COR-L47 (cell line): ENCODE measurements around the gene KRTAP19-1.

Source experiments
- DNase-seq: peaks from one replicate; lab custom pipeline; 2025; lab: John Stamatoyannopoulos, UW

The KRTAP19-1 gene

GRCh38 chr21:30480145-30480544, at the start of gene KRTAP19-1:
TSS of gene KRTAP19-1 (minus strand) at chr21:30480367. CDS start at chr21:30480317, 50 bp downstream.
- DNase-seq = no peak

GRCh38 chr21:30518876-30519275, 38.7 kb upstream of the KRTAP19-1 start:
- DNase-seq = no peak

GRCh38 chr21:30515681-30516080, 35.5 kb upstream of the KRTAP19-1 start:
- no peak for DNase-seq

GRCh38 chr21:30505621-30506205, 25.5 kb upstream of the KRTAP19-1 start:
- DNase-seq = peak; percentile 27

DNA sequence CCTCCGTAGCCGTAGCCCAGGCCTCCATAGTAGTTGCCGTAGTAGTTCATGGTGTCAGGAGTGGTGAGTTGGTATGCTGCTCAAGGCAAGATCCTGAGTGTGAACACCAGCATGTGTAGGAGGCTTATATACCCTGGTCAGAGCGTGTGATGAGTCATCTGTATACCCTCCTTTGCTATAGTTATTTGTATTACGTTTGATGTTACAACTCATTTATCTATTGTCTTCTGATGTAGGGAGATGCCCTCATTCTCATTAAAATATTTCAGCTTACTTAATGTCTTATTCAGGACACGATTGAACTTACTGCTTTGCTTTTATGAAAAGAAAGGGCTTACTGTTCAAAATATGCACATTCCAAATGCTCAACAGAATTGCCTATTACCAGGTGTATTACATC, 21.9 kb upstream of the KRTAP19-1 start, which contains the start of gene KRTAP19-5:
KRTAP19-5 (minus strand) TSS at position 101 of the 400 bp plus-strand sequence; CDS start at position 50, 51 bp downstream.
- DNase-seq = no peak

- DNase-seq = no peak
These were observed 16.9 kb upstream of the KRTAP19-1 start, which contains the start of gene KRTAP19-4 for GRCh38 chr21:30497065-30497464. TSS of gene KRTAP19-4 (minus strand) at chr21:30497165. CDS start at chr21:30497110, 55 bp downstream.

DNA sequence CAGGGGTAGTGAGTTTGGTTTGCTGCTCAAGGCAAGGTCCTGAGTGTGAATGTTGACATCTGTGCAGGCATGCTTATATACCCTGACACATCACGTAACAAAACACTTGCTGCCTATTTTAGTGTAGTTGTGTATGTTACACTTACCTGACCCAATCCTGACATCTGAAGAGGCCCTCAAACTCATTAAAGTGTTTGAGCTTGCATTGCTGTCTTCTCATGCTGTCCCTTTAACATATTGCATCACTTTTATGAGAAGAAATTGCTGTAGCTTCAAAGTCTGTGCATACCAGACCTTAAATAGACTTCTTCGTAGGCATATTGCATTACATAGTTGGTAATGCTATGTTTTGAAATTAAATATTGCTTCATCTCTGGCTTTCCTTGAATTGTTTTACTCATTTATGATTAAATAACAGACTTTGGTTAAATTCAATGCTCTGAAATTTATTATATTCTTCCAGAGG, 11.8 kb upstream of the KRTAP19-1 start, which contains the start of gene KRTAP19-3:
KRTAP19-3 (minus strand) TSS at position 51 of the 466 bp plus-strand sequence. CDS start 56 bp downstream, outside the sequence.
- DNase-seq = no peak

DNA sequence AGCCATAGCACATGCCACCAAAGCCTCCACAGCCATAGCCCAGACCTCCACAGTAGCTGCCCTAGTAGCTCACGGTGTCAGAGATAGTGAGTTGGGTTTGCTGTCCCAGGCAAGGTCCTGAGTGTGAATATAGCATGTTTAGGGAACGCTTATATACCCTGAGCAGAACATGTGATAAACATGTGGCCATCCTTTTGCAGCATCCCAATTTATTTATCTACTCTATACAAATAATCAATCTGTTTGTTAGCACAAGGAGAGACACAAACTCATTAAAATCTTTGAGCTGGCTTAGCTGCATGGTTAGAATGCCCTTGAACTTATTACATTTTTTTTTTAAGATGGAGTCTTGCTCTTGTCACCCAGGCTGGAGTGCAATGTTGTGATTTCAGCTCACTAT, 7.2 kb upstream of the KRTAP19-1 start, which contains the start of gene KRTAP19-2:
KRTAP19-2 (minus strand) TSS at position 101 of the 400 bp plus-strand sequence; CDS start at position 13, 88 bp downstream.
- no peak for DNase-seq

GRCh38 chr21:30486180-30486579, 6.0 kb upstream of the KRTAP19-1 start:
- no peak for DNase-seq

GRCh38 chr21:30482130-30482529, 2.0 kb upstream of the KRTAP19-1 start:
- no peak for DNase-seq

DNA sequence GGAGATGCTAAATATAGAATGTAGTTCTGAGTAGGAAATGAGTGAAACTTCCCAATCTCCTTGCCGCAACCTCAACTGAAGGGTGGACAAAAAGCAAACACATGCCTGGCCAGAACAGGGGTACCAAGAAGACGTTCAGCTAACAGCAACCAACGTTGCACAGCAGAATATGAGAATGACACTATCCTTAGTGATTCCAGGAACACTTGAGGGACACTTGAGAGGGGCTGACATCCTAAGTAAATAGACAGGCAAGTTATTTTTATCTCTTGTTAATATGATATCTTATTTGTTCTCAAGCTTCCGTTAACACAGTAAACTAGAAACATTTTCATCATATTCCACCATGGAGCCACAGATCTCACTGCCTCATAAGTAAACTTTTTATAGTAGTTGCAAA, 908 bp downstream of the KRTAP19-1 start:
- no peak for DNase-seq

DNA sequence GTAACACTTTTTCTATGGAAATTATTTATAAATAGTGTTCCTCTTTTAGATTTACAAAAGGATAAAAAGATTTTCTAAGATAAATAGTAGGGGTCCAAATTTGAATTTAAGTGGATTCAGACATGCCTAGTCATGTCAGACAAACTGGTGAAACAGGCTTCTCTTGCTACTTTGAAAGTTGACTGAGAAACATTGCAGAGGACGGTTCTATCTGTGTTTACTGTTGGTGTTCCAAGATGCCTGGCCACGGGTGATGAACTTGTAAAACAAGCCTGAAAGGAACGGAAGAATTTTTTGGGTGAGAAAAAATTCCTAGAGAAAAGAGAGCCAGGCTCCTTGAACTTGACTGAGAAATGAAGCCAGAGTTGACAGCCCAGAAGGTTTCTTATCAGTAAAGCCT, 2.2 kb downstream of the KRTAP19-1 start:
- DNase-seq = no peak

DNA sequence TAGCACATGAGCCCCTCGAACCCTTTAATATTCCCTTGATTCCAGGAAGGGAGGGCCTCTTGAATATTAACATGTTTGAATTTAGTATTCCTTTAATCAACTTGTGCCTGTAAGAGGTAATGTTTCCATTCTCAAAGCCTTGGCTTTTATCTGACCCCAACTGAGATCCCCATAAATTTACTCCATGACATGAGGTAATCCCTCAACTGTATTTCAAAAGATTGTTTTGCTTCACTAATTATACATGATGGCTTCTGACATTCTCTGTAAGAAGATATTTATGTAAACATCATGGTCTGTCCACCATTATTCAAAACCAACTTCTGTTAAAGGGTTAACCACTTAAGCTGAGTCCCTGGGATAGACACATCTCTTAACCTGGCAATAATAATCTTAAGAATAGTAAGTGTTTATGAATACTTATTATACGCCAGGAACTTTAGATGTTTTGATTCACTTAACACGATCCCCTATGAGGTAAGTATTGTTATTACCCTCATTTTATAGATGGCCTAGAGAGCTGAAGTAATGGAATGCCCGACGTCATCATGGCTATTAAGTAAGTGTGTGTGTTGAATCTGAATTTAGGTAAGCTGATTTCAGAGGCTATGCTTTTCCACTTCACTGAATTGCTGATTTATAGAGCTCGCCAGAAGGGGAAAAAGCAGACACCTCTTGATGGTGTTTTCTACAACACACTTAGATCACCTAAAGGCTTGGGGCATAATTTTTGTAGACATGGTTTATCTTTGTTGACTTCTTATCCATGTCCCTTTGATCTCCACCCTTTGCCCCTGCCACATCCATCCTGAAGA, 11.1 kb downstream of the KRTAP19-1 start:
- DNase-seq = no peak

DNA sequence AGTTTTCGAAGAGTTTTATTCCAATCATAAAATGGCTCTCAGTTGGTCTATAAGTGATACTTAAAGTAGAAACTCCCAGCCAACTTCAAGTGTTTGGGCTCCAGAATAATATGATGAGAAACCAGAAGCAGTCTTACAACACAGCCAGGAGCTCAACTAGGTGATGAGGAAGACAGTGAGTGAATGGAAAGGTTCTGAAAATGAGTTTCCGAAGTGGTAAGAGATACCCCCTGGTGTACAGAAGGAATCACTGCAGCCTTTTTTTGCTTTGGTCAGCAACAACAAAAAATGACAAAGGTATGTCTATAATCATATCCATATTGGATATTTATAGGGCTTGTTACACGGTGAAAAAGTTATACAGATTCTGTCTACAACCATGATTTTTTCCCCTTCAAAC, 16.5 kb downstream of the KRTAP19-1 start:
- DNase-seq = peak; percentile 13

DNA sequence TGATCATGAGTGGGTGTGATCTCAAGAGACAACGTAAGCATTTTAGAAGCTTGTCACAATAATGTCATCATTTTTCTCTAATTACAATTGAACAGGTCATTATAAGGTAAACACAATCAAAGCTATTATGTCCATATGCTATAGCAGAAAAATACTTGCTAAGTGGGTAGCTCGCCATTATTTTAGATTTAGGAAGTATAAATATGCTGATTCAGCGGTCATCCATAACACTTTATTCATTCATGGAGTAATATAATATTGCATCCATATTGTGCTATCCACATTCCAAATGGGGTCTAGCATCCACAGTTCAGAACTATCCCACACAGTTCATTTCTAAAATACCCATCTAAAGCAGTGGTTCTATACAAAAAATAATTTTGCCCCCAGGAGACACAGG, 31.7 kb downstream of the KRTAP19-1 start:
- DNase-seq = no peak

GRCh38 chr21:30447056-30447455, 33.1 kb downstream of the KRTAP19-1 start:
- DNase-seq = no peak

GRCh38 chr21:30444204-30444603, 36.0 kb downstream of the KRTAP19-1 start:
- DNase-seq = no peak

GRCh38 chr21:30443226-30443625, 36.9 kb downstream of the KRTAP19-1 start:
- no peak for DNase-seq

GRCh38 chr21:30439975-30440374, 40.2 kb downstream of the KRTAP19-1 start, which contains the start of gene KRTAP15-1:
TSS of gene KRTAP15-1 (plus strand) at chr21:30440275. CDS start at chr21:30440328, 53 bp downstream.
- no peak for DNase-seq

- DNase-seq = peak; percentile 50
These were observed 43.1 kb downstream of the KRTAP19-1 start for GRCh38 chr21:30437010-30437565.

- peak; percentile 17 for DNase-seq
These were observed 46.0 kb downstream of the KRTAP19-1 start for GRCh38 chr21:30434033-30434631.

DNA sequence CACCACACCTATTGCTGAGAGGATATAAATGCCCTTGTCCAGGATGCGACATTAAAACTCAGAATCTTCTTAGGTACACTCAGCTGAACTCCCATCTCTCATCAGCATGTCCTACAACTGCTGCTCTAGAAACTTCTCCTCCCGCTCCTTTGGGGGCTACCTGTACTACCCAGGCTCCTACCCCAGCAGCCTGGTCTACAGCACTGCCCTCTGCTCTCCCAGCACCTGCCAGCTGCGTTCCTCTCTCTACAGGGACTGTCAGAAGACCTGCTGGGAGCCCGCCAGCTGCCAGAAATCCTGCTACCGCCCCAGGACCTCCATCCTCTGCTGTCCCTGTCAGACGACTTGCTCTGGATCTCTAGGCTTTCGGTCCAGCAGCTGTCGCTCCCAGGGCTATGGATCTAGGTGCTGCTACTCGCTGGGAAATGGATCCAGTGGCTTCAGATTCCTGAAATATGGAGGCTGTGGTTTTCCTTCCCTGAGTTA, 50.0 kb downstream of the KRTAP19-1 start, which contains the start of gene KRTAP13-4:
KRTAP13-4 (plus strand) TSS at position 51 of the 486 bp plus-strand sequence; CDS start at position 107, 56 bp downstream.
- DNase-seq = no peak
